Stimulated activated CD8-positive, alpha-beta memory T cell treated with anti-CD3 and anti-CD28 coated beads, Interleukin-7, amount 100 ng/mL, for 4 hours (primary cell): ENCODE data around the gene OTOP1.
"Not testable (repeated sequence)": the region's sequence is repeated elsewhere in the genome, so short reads cannot be mapped to it uniquely, and the experiment has no call there.

Source experiments
- DNase-seq, 2 donors: peaks; one replicate each; pipeline ENCODE4 v3.0.0-alpha.2; 2020; ENCODE audit warnings: low read depth in 2 of 2

OTOP1 gene

DNA sequence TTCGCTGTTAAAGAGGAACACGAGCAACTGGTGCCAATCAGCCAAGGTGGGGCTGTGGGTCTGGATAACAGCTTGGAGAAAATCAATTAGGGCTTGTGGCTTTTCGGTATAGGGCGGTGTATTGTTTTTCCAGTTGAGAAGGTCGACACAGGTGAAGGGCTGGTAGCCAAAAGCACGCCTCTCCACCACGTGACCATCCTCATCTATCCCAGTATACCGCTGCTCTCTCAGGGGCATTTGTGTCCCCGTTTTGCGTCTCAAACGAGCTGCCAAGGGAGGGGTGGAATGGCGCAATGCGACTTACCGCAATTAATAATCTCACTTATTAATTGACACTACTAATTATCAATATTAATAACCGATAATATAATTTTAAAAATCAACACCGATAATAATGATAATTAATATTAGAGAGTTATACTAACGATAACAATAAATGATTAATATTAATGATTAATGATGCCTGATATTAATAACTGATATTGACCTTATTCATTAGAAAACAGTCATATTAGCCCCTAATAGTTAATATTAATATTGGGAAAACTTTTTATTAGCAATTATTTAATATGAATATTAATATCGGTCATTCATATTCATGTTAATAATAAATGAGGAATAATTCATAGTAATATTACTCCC is 62.1 kb downstream of the OTOP1 start:
- DNase-seq = not testable (repeated sequence)

DNA sequence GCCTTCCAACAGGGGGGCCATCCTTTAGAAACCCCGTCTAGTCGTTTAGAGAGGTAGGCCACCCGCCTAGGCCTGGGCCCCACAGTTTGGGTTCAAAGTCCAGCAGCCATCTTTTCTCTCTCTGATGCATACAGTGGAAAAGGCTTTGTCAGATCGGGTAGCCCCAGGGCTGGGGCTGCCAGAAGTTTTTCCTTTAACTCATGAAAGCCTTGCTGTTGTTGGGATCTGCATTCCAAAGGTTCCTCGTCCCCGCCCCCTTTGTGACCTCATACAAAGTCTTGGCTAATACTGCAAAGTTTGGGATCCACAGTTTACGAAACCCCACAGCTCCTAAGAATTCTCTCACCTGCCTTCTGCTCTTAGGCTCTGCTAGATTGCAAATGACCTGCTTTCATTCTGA is 64.5 kb downstream of the OTOP1 start:
- not testable (repeated sequence) for DNase-seq

- DNase-seq = not testable (repeated sequence)
Measured at GRCh38 chr4:4160956-4161665, 65.6 kb downstream of the OTOP1 start.

- not testable (repeated sequence) for DNase-seq
Measured at GRCh38 chr4:4145622-4146021, 81.1 kb downstream of the OTOP1 start.

DNA sequence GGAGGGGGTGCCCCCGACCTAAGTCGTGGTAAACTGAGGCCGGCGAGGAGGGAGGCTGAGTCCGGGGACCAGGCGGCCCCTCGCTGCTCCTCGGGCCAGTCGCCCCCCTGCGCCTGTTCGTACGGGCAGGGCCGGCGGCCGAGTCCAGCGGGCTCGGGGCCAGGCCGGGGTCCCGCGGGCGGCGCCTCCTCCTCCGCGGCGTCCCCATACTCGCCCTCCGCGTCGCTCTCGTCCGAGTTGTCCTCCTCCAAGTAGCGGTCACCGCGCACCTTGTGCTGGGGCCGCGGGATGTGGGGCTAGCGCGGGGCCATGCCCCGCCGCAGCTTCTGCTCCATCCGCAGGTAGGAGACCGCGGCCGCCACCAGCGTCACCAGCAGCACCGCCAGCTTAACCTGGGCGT is 83.4 kb downstream of the OTOP1 start:
- DNase-seq = not testable (repeated sequence)

GRCh38 chr4:4142679-4143078 is 84.0 kb downstream of the OTOP1 start:
- DNase-seq = not testable (repeated sequence)

GRCh38 chr4:4141186-4141585 is 85.5 kb downstream of the OTOP1 start:
- not testable (repeated sequence) for DNase-seq
